GM12878 (cell line): ENCODE results near the gene SON. TPM values are rescaled to one million over a fixed set of nuclear protein-coding genes. Genes with fewer than 3 reads are reported as not detected.

ENCODE experiments used
- ATAC-seq: fragments of 200-7000 bp; cut with Tn5 transposase; 3 replicates; pipeline ENCODE4 v1.9.1; 2020; ENCODE audit warnings: mild to moderate bottlenecking, moderate library complexity
- BruUV-seq: library from RNA; stranded (reverse); fragments of 400-500 nt; replicated peaks from 2 replicates; lab custom pipeline; 2021; lab: Mats Ljungman, UMichigan
- CTCF ChIA-PET: fragments of 300-600 bp; sonication (Branson Sonifier 250); formaldehyde crosslinking; extraction: SDS; loops from one replicate; lab custom pipeline; 2021; ENCODE audit warnings: inconsistent platforms; lab: Yijun Ruan, JAX
- POLR2A ChIA-PET: fragments of 350-600 bp; formaldehyde crosslinking; extraction: SDS; loops from one replicate; lab custom pipeline; 2021; ENCODE audit warnings: inconsistent platforms; lab: Charles Lee
- RAD21 ChIA-PET: fragments of 300-600 bp; sonication (Branson Sonifier 250); formaldehyde crosslinking; loops from one replicate; lab custom pipeline; 2023; ENCODE audit warnings: antibody characterized with exemption; ENCODE audit not compliant: unreplicated experiment; lab: Charles Lee
- SMC1A ChIA-PET: fragments of 300-600 bp; sonication (Branson Sonifier 250); formaldehyde crosslinking; loops from one replicate; lab custom pipeline; 2023; ENCODE audit not compliant: unreplicated experiment, uncharacterized antibody; lab: Charles Lee
- DNase-seq: peaks from one replicate; pipeline ENCODE4 v3.0.0-alpha.2; 2011; ENCODE audit warnings: low read depth, low spot score
- FAIRE-seq: peaks from 3 replicates; lab custom pipeline; 2011; peaks lifted over from hg19 to GRCh38; lab: Jason Lieb, UNC
- H2AFZ ChIP-seq: 2 replicates; pipeline ENCODE4 v1.6.0; 2011; ENCODE audit warnings: low read depth, low read length, control low read depth; ENCODE audit not compliant: control insufficient read depth
- H3K27ac ChIP-seq: 2 replicates; pipeline ENCODE4 v1.5.1; 2011; ENCODE audit warnings: control low read depth; ENCODE audit not compliant: control insufficient read depth, insufficient read depth
- H3K27me3 ChIP-seq, 2 experiments: replicated peaks in 1 of 2; 2 replicates each; pipeline versions ENCODE4 v1.6.0 to v1.6.1; 2011; ENCODE audit warnings: low read length in 1 of 2; ENCODE audit not compliant: control insufficient read depth in 2 of 2, insufficient read depth in 2 of 2
- H3K36me3 ChIP-seq, 2 experiments: 2 replicates each; pipeline ENCODE4 v1.5.1; 2011; ENCODE audit warnings: low read length in 1 of 2; ENCODE audit not compliant: control insufficient read depth in 2 of 2, insufficient read depth in 2 of 2
- H3K4me1 ChIP-seq: 2 replicates; pipeline ENCODE4 v1.6.1; 2011; ENCODE audit warnings: mild to moderate bottlenecking, low read length, moderate library complexity, mixed read lengths; ENCODE audit not compliant: control insufficient read depth, insufficient read depth
- H3K4me2 ChIP-seq: 2 replicates; pipeline ENCODE4 v1.6.0; 2011; ENCODE audit warnings: control low read depth; ENCODE audit not compliant: control insufficient read depth, insufficient read depth
- H3K4me3 ChIP-seq: fragments of 200-600 bp; sonication (generic); 2 replicates; pipeline ENCODE4 v1.5.1; 2016
- H3K79me2 ChIP-seq: 2 replicates; pipeline ENCODE4 v1.6.0; 2011; ENCODE audit warnings: low read length; ENCODE audit not compliant: control insufficient read depth, insufficient read depth
- H3K9ac ChIP-seq: 2 replicates; pipeline ENCODE4 v1.8.0; 2011; ENCODE audit warnings: low read length, control low read depth, mixed read lengths; ENCODE audit not compliant: control insufficient read depth, insufficient read depth
- H3K9me3 ChIP-seq: replicated peaks from 3 replicates; pipeline ENCODE4 v1.5.1; 2011; ENCODE audit warnings: mild to moderate bottlenecking, low read length; ENCODE audit not compliant: control insufficient read depth, insufficient read depth
- H4K20me1 ChIP-seq: 2 replicates; pipeline ENCODE4 v1.6.0; 2011; ENCODE audit not compliant: control insufficient read depth, insufficient read depth
- IRF5 ChIP-seq: fragments of 450-650 bp; IDR thresholded peaks from 2 replicates; pipeline ENCODE4 v1.6.1; 2017; ENCODE audit warnings: borderline replicate concordance
- NFIC ChIP-seq: IDR thresholded peaks from 2 replicates; pipeline ENCODE4 v1.6.1; 2012; ENCODE audit warnings: low read depth, mild to moderate bottlenecking, inconsistent platforms, low read length, moderate library complexity
- NFXL1 ChIP-seq: fragments of 450-650 bp; IDR thresholded peaks from 2 replicates; pipeline ENCODE4 v1.6.1; 2017; ENCODE audit warnings: antibody characterized with exemption, mild to moderate bottlenecking, borderline replicate concordance
- SIX5 ChIP-seq: IDR thresholded peaks from 2 replicates; pipeline ENCODE4 v1.6.1; 2011; ENCODE audit warnings: mild to moderate bottlenecking, low read depth, low read length, moderate library complexity; ENCODE audit not compliant: severe bottlenecking
- TCF3 ChIP-seq: IDR thresholded peaks from 2 replicates; pipeline ENCODE4 v1.6.1; 2012; ENCODE audit warnings: low read depth, mild to moderate bottlenecking, low read length, borderline replicate concordance; ENCODE audit not compliant: insufficient read depth
- TCF7 ChIP-seq: IDR thresholded peaks from 2 replicates; pipeline ENCODE4 v1.6.1; 2014; ENCODE audit warnings: antibody characterized with exemption, borderline replicate concordance
- ZBED1 ChIP-seq: IDR thresholded peaks from 2 replicates; pipeline ENCODE4 v1.6.1; 2016; ENCODE audit warnings: borderline replicate concordance
- ZBTB11 ChIP-seq: fragments of 450-650 bp; formaldehyde crosslinking; IDR thresholded peaks from 2 replicates; pipeline ENCODE4 v1.5.0; 2022; ENCODE audit warnings: mild to moderate bottlenecking, missing genetic modification characterization
- ZNF384 ChIP-seq: IDR thresholded peaks from 2 replicates; pipeline ENCODE4 v1.6.1; 2012; ENCODE audit warnings: low read depth, mild to moderate bottlenecking, low read length, improper control_type of control experiment, borderline replicate concordance
- WGBS: methylation state at CpG from one replicate; pipeline ENCODE4 v1.1.6; 2016; ENCODE audit warnings: low lambda C conversion rate; ENCODE audit not compliant: insufficient replicate concordance, insufficient coverage; ENCODE audit errors: missing lambda C conversion rate; 5-methylcytosine and 5-hydroxymethylcytosine counted together
- in situ Hi-C: fragments of 300-500 bp; cut with MboI; formaldehyde crosslinking; loops from 9 replicates; pipeline ENCODE4 v1.14.3; 2018; ENCODE audit warnings: mixed read lengths
- intact Hi-C: fragments of 100-400 bp; cut with micrococcal nuclease; formaldehyde crosslinking; loops from one replicate; pipeline ENCODE4 v1.14.2; 2022; ENCODE audit not compliant: unreplicated experiment
- polyA plus RNA-seq, 11 experiments: library from polyadenylated mRNA; depleted of rRNA in 4 of 11; unstranded in 6 of 11; stranded (reverse) in 5 of 11; fragments of >200 nt; fragmentation: Nextera tagmentation in 4 of 11; fragmentation: Illumina TruSeq in 1 of 11; extraction: Ambion mirVana in 4 of 11; extraction: Trizol in 1 of 11; gene quantifications; 1 replicate in 1 of 11; 2 replicates in 10 of 11; pipeline versions ENCODE4 v1.2.1 to v1.2.3, GENCODE V29; 2011 to 2016; ENCODE audit warnings: inconsistent platforms in 2 of 11, missing spikeins in 2 of 11, low read depth in 1 of 11
- total RNA-seq, 4 experiments: library from RNA; depleted of rRNA in 3 of 4; stranded (reverse); fragments of >200 nt in 3 of 4; fragmentation: Illumina TruSeq in 1 of 4; extraction: Trizol in 1 of 4; gene quantifications; 2 replicates each; pipeline versions ENCODE4 v1.2.1 to v1.2.3, GENCODE V29; 2013 to 2021

The SON gene
- total and polyA plus RNA-seq, 10 of the 15 experiments (the other 5 are each of a cell fraction or from before 2014, with no cell fraction given), result 95.7 to 788 (median 251) TPM

GRCh38 chr21:33511639-33512038, 31.2 kb upstream of the SON start:
- ChIA-PET SMC1A (interaction anchor here (1.4 kb wide), 1 partner anchor 13 kb away, joined by 3 read pairs; no protein-coding TSS in a partner anchor), CTCF (no interaction called here), RAD21 (no interaction called here), POLR2A (no interaction called here)
- no peaks in the 10 kb centered on the region for H4K20me1 ChIP-seq
- intact Hi-C loops (no loop called here), in situ Hi-C loops (no loop called here)
- H3K4me2 ChIP-seq, result no peak overlapping the region
- H3K27me3 ChIP-seq, result no peaks in the 10 kb centered on the region
- no peak overlapping the region for H3K9ac ChIP-seq
- WGBS, result 96% methylated on average over 4 of the region's 4 CpGs
- BruUV-seq, result no TSS peak
- H3K27ac ChIP-seq, result no peak overlapping the region
- H2AFZ ChIP-seq, result no peak overlapping the region
- no peak overlapping the region for H3K4me3 ChIP-seq
- H3K9me3 ChIP-seq, result no peaks in the 10 kb centered on the region; the same call in 2 of the 3 replicates
- H3K36me3 ChIP-seq, result peaks cover 1 to 19% of the 10 kb centered on the region in 2 experiments
- H3K4me1 ChIP-seq, result no peaks in the 10 kb centered on the region
- no peak for FAIRE-seq
- no peak for ATAC-seq
- no peak for DNase-seq
- H3K79me2 ChIP-seq, result no peaks in the 10 kb centered on the region
- TF ChIP-seq TCF3 (no peak), SIX5 (no peak), NFXL1 (no peak), TCF7 (no peak), ZNF384 (no peak), ZBTB11 (CRISPR knock-in tag) (no peak), IRF5 (no peak), ZBED1 (no peak), NFIC (no peak)
- TF ChIP-seq, all 136 proteins: peak for 0
